Cardiac fibroblast (primary cell): ENCODE measurements around the gene NRGN.

ENCODE experiments used
- DNase-seq, 2 donors: peaks; one replicate each; pipeline versions ENCODE4 v3.0.0 to v3.0.0-alpha.2; 2010; ENCODE audit warnings: low read depth in 2 of 2
- H3K4me3 ChIP-seq, 2 donors: replicated peaks in 1 of 2; 1 replicate in 1 of 2; 2 replicates in 1 of 2; pipeline ENCODE4 v1.5.1; 2011; ENCODE audit warnings: low read depth in 2 of 2, low read length in 2 of 2, mild to moderate bottlenecking in 2 of 2, moderate library complexity in 1 of 2
- TF ChIP-seq, protein P1 (sequence below): IDR thresholded peaks from one replicate; pipeline ENCODE4 v1.5.1; 2011; ENCODE audit warnings: low read depth, mild to moderate bottlenecking, low read length, inconsistent platforms

Gene NRGN

DNA sequence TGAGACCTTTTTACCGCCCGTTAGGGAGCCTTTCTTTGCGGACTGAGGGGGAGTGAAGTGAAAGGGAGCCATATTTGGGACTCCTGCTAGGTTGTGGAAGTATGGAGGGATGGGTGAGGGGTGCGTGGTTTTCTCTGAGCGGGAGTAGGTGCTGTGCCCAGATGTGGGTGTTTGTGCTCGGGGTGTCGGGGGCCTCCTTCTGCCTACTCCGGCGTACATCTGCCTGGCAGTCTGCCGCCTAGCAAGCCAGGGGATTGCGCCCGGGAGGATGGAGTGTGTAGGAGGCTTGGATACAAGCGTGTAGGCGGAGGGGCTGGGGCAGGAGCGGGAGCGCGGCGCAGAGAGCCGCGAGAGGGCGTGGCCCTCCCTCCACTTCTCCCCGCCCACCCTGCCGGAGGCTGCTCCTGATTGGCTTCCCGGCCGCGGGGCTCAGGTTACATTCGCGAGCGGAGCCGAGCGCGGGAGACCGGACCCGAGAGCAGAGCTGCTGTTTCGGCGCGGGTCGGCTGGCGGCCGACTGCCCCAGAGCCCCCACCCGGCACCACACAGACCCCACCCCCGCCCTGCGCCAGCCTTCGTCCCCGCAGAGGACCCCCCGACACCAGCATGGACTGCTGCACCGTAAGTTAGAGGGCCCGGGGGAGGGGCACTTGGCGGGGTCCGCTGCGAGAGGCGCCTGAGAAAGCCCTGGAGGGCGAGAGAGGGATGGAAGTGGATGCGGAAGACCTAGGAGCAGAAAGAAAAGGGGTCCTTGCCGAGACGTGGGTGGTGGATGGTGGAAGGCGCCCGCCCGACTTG is at the start of gene NRGN:
NRGN (plus strand) TSS at position 464 of the 798 bp plus-strand sequence; CDS start at position 607, 143 bp downstream.
- peak; percentile 84 to 89 for DNase-seq
- TF ChIP-seq, protein P1, sequence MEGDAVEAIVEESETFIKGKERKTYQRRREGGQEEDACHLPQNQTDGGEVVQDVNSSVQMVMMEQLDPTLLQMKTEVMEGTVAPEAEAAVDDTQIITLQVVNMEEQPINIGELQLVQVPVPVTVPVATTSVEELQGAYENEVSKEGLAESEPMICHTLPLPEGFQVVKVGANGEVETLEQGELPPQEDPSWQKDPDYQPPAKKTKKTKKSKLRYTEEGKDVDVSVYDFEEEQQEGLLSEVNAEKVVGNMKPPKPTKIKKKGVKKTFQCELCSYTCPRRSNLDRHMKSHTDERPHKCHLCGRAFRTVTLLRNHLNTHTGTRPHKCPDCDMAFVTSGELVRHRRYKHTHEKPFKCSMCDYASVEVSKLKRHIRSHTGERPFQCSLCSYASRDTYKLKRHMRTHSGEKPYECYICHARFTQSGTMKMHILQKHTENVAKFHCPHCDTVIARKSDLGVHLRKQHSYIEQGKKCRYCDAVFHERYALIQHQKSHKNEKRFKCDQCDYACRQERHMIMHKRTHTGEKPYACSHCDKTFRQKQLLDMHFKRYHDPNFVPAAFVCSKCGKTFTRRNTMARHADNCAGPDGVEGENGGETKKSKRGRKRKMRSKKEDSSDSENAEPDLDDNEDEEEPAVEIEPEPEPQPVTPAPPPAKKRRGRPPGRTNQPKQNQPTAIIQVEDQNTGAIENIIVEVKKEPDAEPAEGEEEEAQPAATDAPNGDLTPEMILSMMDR, result no peak
- peak within 1 kb of the TSS; percentile 58 to 62 for H3K4me3 ChIP-seq

DNA sequence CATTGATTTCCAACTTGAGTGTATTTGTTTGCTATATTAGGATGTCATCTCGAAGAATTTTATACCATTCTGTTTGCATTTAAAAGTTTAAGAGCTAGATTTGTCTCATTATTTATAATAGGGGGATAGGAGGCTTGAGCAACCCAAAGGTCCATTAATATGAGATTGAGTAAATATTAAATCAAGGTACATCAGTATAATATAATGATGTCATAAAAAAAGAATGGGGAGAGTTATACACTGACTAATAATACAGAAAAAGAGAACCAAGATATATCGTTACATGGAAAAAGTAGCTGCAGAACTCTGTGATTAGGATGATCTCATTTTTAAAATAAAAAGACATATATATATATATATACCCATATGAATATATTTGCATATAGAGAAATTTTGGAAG is 46.6 kb upstream of the NRGN start:
- TF ChIP-seq, protein P1, result no peak
- DNase-seq, result no peak
- H3K4me3 ChIP-seq, result no peak overlapping the region

DNA sequence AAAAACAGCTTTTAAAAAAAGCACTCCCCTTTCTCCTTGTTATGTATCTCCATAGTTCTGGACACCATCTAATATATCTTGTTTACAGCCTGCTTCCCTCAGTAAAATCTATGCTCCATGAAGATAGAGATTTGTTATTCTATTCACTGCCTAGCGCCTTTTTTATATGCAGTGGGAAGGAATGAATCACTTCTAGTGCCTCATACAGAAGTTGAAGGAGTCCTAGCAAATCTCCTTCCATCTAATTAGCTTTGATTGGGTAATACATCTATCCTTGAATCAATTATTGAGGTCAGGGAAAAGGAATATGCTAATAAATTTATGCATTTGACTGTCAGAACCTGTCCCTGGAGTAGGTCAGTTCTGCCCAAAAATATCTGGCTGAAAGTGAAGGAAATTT is 40.2 kb upstream of the NRGN start:
- TF ChIP-seq, protein P1, result no peak
- no peak for DNase-seq
- no peak overlapping the region for H3K4me3 ChIP-seq

DNA sequence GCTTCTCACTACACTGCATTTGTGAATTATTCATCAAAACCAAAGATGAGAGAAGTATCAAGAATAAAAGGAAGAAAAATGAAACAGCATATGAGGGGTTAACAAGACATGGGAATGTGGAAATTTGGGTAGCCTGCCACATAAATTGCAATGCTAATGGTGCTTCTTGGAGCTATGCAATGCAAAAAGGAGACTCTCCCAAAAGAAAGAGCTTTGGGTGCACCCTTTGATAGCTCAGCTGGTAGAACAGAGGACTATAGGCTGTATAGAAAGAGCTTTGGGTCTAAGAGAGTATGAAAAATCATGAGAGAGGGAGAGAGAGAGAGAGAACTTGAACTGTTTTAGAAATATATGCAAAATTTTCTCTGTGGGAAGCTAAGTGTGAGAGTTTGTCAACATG is 39.7 kb upstream of the NRGN start:
- DNase-seq, result no peak
- TF ChIP-seq, protein P1, result no peak
- H3K4me3 ChIP-seq, result no peak overlapping the region

DNA sequence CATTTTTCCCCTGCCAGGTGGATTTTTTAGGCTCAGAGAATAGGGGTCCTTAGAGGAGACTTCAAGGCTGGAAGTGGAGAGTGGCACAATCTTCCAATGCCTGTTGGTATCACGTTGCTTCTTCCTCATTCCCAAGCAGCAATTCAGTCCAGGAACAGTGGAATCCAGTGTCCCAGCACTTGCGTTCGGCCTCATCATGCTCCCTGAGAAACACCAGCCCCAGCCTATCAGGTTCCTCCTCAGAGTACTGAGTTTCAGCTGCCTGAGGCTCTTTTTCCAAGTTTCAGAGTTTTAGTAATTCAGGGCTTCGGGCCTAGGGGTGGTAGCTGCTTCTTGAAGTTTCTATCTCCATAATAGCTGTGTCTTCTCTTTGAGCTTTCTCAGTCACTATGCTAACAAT is 31.9 kb upstream of the NRGN start:
- TF ChIP-seq, protein P1, result no peak
- DNase-seq, result no peak
- no peak overlapping the region for H3K4me3 ChIP-seq

DNA sequence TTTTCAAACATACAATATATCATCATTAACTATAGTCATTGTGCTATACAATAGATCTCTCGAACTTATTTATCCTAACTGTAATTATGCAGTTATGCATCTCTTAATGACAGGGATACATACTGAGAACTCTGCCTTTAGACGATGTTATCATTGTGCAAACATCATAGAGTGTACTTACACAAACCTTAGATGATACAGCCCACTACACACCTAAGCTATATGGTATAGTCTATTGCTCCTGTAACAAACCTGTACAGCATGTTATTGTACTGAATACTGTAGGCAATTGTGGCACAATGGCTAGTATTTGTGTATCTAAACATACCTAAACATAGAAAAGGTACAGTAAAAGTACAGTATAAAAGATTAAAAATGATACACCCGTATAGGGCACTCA is 27.4 kb upstream of the NRGN start:
- TF ChIP-seq, protein P1, result no peak
- no peak for DNase-seq
- H3K4me3 ChIP-seq, result no peak overlapping the region
